DOHH2 (cell line): ENCODE data around the gene UBE2D4.

Experiments used
- EZH2phosphoT487 ChIP-seq: fragments of 200-600 bp; sonication (generic); IDR thresholded peaks from 2 replicates; pipeline ENCODE4 v1.6.1; 2017; ENCODE audit warnings: borderline replicate concordance, mild to moderate bottlenecking, antibody characterized with exemption, low read length, moderate library complexity, mixed read lengths
- TF ChIP-seq, protein P1 (sequence below): fragments of 200-600 bp; sonication (generic); IDR thresholded peaks from one replicate; pipeline ENCODE4 v1.5.1; 2014; ENCODE audit warnings: antibody characterized with exemption, mild to moderate bottlenecking, low read depth, low read length; ENCODE audit not compliant: poor library complexity, severe bottlenecking

DNA sequence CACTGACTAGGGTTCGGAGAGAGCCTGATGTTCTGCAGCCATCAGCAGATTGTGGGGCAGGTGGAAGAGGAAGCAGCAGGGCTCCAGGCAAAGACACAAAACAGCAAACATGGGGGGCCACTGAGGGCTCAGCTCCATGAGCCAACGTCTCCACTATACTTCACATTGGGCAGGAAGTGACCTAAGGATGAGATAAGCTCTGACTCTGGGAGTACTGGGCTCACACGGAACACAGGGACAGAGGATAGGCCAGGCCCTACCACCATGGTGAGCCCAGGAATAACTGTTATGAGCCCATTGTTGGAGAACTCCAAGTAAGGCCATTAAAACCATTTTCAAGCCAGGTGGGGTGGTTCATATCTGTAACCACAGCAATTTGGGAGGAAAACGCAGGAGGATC is 42.0 kb upstream of the UBE2D4 start:
- TF ChIP-seq, protein P1, sequence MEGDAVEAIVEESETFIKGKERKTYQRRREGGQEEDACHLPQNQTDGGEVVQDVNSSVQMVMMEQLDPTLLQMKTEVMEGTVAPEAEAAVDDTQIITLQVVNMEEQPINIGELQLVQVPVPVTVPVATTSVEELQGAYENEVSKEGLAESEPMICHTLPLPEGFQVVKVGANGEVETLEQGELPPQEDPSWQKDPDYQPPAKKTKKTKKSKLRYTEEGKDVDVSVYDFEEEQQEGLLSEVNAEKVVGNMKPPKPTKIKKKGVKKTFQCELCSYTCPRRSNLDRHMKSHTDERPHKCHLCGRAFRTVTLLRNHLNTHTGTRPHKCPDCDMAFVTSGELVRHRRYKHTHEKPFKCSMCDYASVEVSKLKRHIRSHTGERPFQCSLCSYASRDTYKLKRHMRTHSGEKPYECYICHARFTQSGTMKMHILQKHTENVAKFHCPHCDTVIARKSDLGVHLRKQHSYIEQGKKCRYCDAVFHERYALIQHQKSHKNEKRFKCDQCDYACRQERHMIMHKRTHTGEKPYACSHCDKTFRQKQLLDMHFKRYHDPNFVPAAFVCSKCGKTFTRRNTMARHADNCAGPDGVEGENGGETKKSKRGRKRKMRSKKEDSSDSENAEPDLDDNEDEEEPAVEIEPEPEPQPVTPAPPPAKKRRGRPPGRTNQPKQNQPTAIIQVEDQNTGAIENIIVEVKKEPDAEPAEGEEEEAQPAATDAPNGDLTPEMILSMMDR: no peak
- TF ChIP-seq EZH2phosphoT487: no peak
